Measurements from ENCODE around the gene LTB. TPM values are rescaled to one million over a fixed set of nuclear protein-coding genes. Genes with fewer than 3 reads are reported as not detected.

Gene LTB
- total RNA-seq, 1 donor from 2014 or later = not detected

DNA sequence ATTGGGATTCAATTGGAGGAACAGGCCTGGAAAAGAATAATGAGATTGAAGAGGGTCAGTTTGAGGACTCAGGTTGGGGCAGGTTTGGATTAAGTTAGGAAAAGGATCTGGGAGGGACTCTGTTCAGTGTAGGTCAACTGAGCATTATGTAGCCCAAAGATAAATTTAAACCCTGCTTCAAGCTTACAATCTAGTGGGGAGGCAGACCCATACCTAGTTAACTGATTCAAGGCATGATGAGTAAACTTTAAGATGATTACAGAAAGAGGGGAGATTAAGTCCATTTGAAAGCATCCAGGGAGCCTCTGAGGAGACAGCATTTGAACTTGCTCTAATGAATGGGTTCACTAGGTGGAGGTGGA lies 21.5 kb downstream of the LTB start:
- DNase-seq (ENCODE audit: low spot score in 2 of 2, unreplicated experiment in 2 of 2) = no peak
- Mint-ChIP-seq H3K27me3 (ENCODE audit: low read depth) (no peaks in the 10 kb centered on the region), H3K4me1 (no peaks in the 10 kb centered on the region), H3K36me3 (peaks cover 6% of the 10 kb centered on the region), H3K9me3 (no peaks in the 10 kb centered on the region), H3K27ac (peak overlapping the region; percentile 27), H3K4me3 (no peak overlapping the region)
- TF ChIP-seq, protein P1, sequence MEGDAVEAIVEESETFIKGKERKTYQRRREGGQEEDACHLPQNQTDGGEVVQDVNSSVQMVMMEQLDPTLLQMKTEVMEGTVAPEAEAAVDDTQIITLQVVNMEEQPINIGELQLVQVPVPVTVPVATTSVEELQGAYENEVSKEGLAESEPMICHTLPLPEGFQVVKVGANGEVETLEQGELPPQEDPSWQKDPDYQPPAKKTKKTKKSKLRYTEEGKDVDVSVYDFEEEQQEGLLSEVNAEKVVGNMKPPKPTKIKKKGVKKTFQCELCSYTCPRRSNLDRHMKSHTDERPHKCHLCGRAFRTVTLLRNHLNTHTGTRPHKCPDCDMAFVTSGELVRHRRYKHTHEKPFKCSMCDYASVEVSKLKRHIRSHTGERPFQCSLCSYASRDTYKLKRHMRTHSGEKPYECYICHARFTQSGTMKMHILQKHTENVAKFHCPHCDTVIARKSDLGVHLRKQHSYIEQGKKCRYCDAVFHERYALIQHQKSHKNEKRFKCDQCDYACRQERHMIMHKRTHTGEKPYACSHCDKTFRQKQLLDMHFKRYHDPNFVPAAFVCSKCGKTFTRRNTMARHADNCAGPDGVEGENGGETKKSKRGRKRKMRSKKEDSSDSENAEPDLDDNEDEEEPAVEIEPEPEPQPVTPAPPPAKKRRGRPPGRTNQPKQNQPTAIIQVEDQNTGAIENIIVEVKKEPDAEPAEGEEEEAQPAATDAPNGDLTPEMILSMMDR (IDR thresholded peaks at IDR 0.05; ENCODE audit: unreplicated experiment) = no peak

DNA sequence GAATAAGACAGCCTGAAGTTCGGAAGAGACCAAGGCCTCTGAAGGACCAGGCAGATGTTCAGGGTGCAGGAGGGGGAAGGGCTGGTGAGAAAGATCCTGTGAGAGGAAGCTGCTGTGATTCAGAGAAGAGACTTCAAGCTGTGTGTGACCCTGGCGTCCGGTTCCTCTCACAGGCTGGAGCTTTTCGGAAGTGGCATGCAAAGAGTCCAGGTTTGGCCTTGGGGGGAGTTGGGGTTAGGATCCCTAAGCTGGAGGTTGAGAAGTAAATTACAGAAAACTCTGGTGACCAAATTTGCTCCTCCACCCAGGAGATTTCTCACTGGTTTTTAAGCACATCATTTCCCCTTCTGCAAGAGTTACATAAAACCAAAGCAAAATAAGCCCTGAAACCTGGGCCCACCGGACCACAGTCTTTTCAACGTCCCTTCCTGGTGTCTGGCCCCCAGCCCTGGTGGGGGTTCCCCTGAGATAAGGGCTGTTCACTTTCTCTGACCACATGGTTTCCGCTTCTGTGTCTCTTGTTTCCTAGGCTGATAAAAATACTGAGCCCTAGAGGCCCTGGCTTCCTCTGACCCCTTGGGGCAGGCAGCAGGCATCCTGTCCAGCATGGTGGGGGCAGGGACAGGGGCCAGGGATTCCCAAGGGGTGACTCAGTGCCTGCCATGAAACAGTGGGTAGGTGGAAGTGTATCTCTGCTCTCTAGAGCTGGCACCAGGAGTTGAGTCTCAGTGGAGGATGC lies 22.1 kb downstream of the LTB start:
- no peak for DNase-seq (ENCODE audit: low spot score in 2 of 2, unreplicated experiment in 2 of 2)
- peaks cover 6% of the 10 kb centered on the region for H3K36me3 Mint-ChIP-seq
- TF ChIP-seq, protein P1 (IDR thresholded peaks at IDR 0.05; ENCODE audit: unreplicated experiment) = no peak
- H3K4me3 Mint-ChIP-seq = no peak overlapping the region
- H3K9me3 Mint-ChIP-seq = no peaks in the 10 kb centered on the region
- H3K27ac Mint-ChIP-seq = peak overlapping the region; percentile 27
- H3K27me3 Mint-ChIP-seq (ENCODE audit: low read depth) = no peaks in the 10 kb centered on the region
- H3K4me1 Mint-ChIP-seq = no peaks in the 10 kb centered on the region

DNA sequence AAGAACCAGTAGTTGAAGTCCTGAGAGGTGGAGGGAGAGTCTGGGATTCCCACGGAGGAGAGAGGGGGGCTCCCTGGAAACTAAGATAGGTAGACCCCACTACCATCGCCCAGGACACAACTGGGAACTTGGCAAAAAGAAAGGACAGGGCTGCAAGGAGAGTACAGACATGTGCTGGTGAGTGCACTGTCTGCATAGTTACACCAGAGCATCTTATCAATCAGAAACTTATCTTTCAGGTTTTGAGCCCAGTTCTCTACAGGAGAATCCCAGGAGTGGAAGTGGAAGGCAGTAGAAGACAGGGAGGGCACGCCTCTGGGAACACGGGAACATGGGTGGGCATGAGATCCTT lies 22.6 kb downstream of the LTB start:
- Mint-ChIP-seq H3K4me1 (no peaks in the 10 kb centered on the region), H3K27me3 (ENCODE audit: low read depth) (no peaks in the 10 kb centered on the region), H3K4me3 (no peak overlapping the region), H3K9me3 (no peaks in the 10 kb centered on the region), H3K36me3 (peaks cover 9% of the 10 kb centered on the region), H3K27ac (no peak overlapping the region)
- TF ChIP-seq, protein P1 (IDR thresholded peaks at IDR 0.05; ENCODE audit: unreplicated experiment) = no peak
- DNase-seq (ENCODE audit: low spot score in 2 of 2, unreplicated experiment in 2 of 2) = no peak

DNA sequence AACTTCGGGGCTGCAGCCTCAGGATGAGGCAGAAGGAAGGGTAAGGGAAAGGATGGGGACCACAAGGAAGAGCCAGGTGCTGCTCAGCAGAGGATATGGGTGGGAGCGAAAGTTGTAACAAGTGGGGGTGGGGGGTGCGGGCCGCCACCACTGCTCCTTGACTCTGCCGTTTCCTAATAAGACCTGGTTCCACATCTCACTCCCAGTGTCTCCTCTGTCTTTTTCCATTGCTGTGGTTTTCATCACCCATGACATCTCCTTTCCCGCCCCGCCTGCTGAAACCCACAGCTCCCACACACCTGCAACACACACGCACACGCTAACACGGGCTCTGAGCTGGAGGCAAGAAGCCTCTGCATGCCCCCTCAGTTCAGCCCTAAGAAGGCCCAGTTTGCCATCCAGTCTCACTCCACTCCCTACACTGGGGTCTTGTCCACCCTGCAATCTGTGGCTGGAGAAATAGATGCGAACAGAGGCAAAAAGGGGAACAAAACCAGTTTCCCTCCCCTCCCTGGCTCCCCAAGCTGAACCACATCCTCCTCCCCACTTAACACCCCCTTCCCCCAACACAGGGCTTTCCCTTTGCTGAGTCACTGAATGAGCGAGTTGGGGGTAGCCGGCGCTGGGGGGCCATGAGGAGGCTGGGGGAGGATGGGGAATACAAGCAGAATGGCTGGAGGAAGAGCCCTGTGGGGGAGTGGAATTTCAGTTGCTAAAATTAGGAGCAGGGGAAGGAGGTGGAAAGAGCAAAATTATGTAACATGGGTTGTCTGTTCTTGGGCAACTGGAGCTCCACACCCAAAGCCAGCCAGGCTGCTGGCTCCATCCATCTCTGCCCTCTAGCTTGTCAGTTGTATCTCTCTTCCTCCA lies 23.4 kb downstream of the LTB start:
- Mint-ChIP-seq H3K36me3 (peaks cover 10% of the 10 kb centered on the region), H3K4me3 (no peak overlapping the region)
- no peak for DNase-seq (ENCODE audit: low spot score in 2 of 2, unreplicated experiment in 2 of 2)

DNA sequence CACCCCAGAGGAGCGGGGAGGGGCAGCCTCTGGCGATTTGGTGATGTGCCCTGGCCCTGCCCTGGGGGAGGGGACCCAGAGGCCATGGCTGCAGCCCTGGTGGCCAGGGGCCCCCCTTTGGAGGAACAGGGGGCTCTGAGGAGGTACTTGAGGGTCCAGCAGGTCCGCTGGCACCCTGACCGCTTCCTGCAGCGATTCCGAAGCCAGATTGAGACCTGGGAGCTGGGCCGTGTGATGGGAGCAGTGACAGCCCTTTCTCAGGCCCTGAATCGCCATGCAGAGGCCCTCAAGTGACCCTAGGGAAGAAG lies 24.0 kb downstream of the LTB start:
- H3K27ac Mint-ChIP-seq = no peak overlapping the region
- H3K4me1 Mint-ChIP-seq = no peaks in the 10 kb centered on the region
- DNase-seq (ENCODE audit: low spot score in 2 of 2, unreplicated experiment in 2 of 2) = no peak
- no peaks in the 10 kb centered on the region for H3K27me3 Mint-ChIP-seq (ENCODE audit: low read depth)
- no peaks in the 10 kb centered on the region for H3K9me3 Mint-ChIP-seq
- TF ChIP-seq, protein P1 (IDR thresholded peaks at IDR 0.05; ENCODE audit: unreplicated experiment) = no peak
- no peak overlapping the region for H3K4me3 Mint-ChIP-seq
- peaks cover 10% of the 10 kb centered on the region for H3K36me3 Mint-ChIP-seq

More for the DNA sequence above, 23.4 kb downstream of the LTB start:
- Mint-ChIP-seq H3K4me1 (no peaks in the 10 kb centered on the region), H3K9me3 (no peaks in the 10 kb centered on the region), H3K27me3 (ENCODE audit: low read depth) (no peaks in the 10 kb centered on the region), H3K27ac (no peak overlapping the region)
- TF ChIP-seq, protein P1 (IDR thresholded peaks at IDR 0.05; ENCODE audit: unreplicated experiment) = no peak
